Measurements from ENCODE around the gene IQUB.
"Not testable (repeated sequence)": the region's sequence is repeated elsewhere in the genome, so short reads cannot be mapped to it uniquely, and the experiment has no call there.

Gene IQUB

GRCh38 chr7:123425246-123425645 is 109.1 kb downstream of the IQUB start:
- TF ChIP-seq CTCF (IDR thresholded peaks at IDR 0.05; ENCODE audit: extremely low read depth, missing control alignments), result no peak
- no peak for DNase-seq (ENCODE audit: low spot score)

- TF ChIP-seq CTCF (IDR thresholded peaks at IDR 0.05; ENCODE audit: extremely low read depth, missing control alignments), result no peak
Observed at GRCh38 chr7:123424463-123424862, 109.9 kb downstream of the IQUB start.

GRCh38 chr7:123423622-123424021 is 110.8 kb downstream of the IQUB start:
- DNase-seq (ENCODE audit: low spot score), result no peak
- no peak for TF ChIP-seq CTCF (IDR thresholded peaks at IDR 0.05; ENCODE audit: extremely low read depth, missing control alignments)

More at GRCh38 chr7:123424463-123424862, 109.9 kb downstream of the IQUB start:
- DNase-seq (ENCODE audit: low spot score), result no peak

GRCh38 chr7:123417580-123417979 is 116.8 kb downstream of the IQUB start:
- no peak for TF ChIP-seq CTCF (IDR thresholded peaks at IDR 0.05; ENCODE audit: extremely low read depth, missing control alignments)
- DNase-seq (ENCODE audit: low spot score), result no peak

- no peak for TF ChIP-seq CTCF (IDR thresholded peaks at IDR 0.05; ENCODE audit: extremely low read depth, missing control alignments)
- no peak for DNase-seq (ENCODE audit: low spot score)
Observed at GRCh38 chr7:123415625-123416024, 118.8 kb downstream of the IQUB start.

- no peak for TF ChIP-seq CTCF (IDR thresholded peaks at IDR 0.05; ENCODE audit: extremely low read depth, missing control alignments)
- DNase-seq (ENCODE audit: low spot score), result no peak
Observed at GRCh38 chr7:123410273-123410904, 124.0 kb downstream of the IQUB start.

GRCh38 chr7:123407951-123408350 is 126.4 kb downstream of the IQUB start:
- DNase-seq (ENCODE audit: low spot score), result not testable (repeated sequence)

Data from GM20000 (cell line).